NOMO-1 (cell line): ENCODE results near the gene ANAPC1.
"Not testable (repeated sequence)": the region's sequence is repeated elsewhere in the genome, so short reads cannot be mapped to it uniquely, and the experiment has no call there.

Experiments
- DNase-seq, 2 experiments: peaks; one replicate each; lab custom pipeline; 2025; ENCODE audit not compliant: unreplicated experiment in 2 of 2; lab: John Stamatoyannopoulos, UW

Gene ANAPC1

DNA sequence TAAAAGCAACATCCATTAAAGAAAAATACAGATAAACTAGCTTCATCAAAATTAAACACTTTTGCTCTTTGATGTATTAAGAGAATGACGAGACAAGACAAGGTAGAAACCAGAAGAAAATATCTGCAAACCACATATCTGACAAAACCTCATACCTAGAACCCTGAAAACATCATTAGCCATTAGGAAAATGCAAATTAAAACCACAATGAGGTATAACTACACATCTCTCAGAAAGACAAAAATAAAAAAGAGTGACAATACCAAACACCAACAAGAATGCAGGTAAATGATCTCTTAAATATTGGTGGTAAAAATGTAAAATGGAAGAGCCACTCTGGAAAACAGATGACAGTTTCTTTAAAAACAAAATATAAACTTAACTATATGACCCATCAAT lies 53.5 kb downstream of the ANAPC1 start:
- not testable (repeated sequence) for DNase-seq

DNA sequence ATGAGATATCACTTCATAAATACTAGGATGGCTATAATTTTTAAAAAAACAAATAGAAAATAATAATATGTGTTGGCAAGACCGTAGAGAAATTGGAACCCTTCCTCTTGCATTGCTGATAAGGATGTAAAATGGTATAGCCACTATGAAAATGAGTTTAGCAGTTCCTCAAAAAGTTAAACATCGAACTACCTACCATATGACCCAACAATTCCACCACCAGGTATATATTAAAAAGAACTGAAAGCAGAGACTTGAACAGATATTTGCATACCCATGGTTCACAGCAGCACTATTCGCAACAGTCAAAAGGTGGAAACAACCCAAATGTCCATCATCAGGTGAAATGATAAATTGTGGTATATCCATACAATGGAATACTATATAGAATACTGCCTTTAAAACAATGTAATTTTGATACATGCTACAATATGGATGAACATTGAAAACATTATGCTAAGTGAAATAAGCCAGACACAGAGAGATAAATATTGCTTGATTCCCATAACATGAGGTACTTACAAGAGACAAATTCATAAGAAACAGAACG lies 55.7 kb downstream of the ANAPC1 start:
- not testable (repeated sequence) for DNase-seq

DNA sequence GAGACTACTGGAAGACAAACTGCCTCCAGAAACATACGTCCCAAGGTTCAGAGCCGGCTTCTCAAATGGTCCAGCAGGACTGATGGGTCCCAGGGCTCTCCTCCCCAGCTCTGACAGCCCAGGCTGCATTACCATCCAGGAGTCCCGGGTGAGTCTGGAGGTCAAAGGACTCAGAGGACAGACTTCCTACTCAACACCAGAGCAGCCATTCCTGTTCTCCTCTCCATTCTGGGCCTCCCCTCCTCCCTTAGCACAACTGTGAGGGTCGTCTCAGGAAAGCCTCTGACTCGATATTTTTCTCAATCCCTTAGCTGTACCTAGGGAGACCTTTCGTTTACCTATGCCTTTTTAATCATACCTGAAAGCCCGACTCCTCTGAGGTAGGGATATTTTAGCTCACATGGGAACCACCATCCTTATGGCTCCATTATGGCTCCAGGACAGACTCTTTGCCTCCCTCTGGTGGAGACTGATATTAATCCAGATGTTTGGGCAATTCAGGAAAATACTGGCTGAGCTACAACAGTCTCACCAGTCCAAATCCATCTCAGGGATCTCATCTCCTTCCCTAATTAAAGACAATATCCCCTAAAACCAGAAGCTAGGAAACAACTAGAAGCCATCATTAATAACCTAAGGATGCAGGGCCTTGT lies 70.9 kb downstream of the ANAPC1 start:
- not testable (repeated sequence) for DNase-seq

DNA sequence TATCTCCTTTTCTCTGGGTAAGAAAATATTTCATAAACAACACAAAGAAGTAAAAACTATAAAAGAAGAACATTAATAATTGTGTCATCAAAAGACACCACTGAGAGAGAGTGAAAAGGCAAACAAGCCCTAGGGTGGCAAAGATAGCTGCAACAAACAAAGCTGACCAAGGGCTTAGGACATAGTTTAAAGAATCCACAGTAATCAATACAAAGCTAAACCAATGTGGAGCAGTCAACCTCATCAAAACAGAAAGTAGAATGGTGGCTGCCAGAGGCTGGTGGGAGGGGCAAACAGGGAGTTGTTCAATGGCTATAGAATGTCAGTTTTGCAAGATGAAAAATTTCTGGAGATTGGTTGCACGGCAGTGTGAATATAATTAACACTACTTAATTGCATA lies 93.4 kb downstream of the ANAPC1 start:
- DNase-seq, result not testable (repeated sequence)

DNA sequence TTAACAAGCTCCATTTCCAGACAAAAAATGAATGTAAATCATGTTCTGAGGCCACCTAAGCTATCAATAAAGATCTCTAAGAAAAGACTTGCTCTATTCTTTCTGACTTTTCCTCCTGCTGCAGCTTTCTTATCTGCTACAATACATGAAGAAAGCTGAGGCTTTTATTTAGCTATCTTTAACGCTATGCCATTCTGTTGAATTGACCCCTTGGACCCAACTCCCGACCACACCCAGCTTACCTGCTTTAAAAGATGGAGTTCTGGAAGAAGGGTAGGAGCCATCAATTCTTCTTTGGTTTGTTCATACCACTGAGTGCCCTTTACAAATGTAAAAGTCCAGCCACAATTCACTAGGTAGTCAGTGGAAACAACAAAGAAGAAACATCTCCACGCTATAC lies 99.9 kb downstream of the ANAPC1 start:
- DNase-seq, result not testable (repeated sequence)

DNA sequence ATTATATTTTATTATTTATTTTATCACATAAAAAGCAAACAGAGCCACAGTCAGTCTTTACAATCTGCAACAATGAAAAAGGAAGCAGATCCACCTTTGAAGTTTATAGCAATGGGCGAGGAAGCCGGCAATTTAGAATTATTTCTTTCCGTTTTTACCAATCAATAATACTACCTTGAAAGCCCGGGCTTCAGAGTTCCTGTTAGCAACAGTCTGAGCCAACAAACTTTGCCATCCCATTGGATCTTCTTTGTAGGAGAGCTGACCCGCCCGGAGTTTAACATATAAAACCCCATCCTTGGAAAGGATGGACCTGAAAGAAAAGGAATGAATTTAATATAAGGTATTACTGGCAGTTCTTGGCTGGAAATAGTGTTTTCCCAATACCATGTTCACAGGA lies 101.8 kb downstream of the ANAPC1 start:
- not testable (repeated sequence) for DNase-seq

DNA sequence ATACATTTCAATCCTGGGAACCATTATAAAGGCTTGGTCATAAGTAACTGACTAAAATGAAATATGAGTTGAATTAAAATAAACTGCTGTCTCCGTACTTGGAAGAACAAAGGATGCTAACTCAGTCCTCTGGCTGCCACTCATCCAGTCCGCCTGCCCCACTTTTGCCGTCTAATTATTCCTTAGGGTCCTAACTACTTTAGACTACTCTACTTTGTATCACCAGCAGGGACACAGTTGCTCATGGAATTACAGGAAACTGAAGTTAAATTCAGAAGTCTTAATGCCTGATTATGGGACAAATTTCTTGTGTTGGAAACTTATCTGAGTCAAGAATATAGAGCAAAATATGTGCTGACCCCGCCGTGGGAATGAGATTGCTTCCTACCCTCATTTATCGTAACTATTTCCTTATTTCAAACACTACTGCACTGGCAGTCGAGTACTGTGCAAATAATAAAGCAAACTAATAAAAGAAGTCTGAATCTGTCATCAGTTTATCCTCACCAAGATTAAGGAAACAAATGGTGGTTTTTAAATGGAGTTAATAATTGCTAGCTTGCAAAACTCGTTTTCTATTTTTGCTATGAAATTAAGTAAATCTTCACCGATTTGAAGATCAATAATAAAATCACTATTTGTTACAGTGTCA lies 102.4 kb downstream of the ANAPC1 start:
- DNase-seq, result not testable (repeated sequence)

DNA sequence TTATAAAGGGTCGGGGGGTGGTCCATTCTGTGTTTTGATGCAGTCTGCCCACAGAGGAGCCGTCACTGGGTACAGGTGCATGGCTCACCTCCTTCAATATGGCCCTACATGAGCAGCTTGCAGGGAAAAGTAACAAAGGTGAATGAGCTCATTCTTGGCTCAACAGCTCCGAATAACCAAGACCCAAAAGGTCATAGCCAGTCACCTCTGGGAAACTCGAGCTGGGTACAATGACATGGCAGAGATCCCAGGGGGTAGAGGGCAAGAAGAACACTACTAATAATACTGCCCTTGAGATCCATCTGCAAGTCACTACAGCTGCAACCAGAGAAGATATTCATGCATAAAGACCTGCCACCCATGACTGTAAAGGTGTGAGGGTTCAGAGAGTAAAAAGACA lies 106.8 kb downstream of the ANAPC1 start:
- not testable (repeated sequence) for DNase-seq

DNA sequence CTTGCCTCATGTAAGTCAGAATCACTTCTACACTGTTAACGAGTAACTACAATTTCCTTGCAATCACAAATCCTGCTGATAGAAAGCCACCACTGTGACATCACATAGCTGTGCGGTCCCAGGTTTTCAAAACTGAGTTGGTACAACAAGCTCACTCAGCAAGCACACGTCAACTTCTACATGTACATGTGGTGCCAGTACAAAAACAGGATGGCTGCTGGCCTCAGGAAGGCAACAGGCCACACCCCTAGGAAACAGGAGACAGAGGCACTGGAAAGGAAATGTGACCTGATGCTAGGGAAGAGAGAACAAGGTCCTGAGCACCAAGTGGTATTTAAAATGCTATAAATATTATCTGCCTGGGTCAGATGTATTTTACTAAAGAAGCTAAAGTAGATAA lies 107.7 kb downstream of the ANAPC1 start:
- not testable (repeated sequence) for DNase-seq

DNA sequence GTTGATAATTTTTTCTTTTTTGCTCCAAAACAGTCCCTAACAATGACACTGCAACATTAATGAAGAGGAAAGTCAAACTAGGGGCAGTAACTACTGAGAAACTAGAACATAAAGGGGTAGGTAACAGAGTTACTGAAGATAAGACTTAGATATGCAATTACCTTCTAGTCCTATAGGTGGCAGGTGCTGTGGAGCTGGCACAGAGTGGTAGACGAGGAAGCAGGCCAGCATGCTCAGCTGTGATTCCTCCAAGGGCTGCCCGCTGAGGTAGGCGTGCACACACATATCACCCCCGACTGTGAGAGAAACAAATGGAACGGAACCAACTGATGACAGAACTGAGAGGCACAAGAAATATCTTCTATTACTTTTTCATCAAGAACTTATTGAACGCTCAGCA lies 111.8 kb downstream of the ANAPC1 start:
- not testable (repeated sequence) for DNase-seq

DNA sequence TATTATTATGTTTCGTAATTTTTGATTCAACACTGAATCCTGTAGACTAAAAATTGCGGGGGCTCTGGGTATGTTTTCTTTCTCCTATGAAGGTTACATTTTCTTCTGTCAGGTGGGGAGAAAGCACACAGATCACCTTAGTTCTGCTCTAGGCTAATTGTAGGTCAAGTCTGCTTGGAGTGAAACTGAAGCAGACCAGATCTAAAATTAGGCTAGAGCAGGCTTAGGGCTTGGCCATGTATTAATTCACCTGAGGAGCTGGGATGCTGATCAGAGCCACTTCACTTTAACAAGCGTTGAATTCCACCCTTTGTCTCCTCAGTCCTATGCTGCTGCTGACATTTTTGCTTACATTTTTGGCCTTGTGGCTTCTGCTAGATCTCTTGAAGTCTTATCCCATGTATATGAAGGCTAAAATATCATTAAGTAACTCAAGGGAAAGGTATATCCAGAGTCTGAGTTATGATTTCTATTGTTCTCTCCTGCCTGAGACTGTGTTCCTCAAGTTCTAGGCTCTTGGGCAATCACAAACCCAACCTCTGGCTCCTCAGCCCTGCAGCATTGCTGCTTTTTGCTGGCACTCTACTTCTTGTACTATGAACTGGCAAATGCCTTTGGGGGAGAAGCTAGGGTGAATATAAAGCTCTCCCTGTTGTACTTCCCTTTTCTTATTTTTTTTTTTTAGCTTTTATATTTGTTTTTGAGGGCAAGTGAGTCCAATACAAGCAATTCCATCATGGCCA lies 112.9 kb downstream of the ANAPC1 start:
- not testable (repeated sequence) for DNase-seq

DNA sequence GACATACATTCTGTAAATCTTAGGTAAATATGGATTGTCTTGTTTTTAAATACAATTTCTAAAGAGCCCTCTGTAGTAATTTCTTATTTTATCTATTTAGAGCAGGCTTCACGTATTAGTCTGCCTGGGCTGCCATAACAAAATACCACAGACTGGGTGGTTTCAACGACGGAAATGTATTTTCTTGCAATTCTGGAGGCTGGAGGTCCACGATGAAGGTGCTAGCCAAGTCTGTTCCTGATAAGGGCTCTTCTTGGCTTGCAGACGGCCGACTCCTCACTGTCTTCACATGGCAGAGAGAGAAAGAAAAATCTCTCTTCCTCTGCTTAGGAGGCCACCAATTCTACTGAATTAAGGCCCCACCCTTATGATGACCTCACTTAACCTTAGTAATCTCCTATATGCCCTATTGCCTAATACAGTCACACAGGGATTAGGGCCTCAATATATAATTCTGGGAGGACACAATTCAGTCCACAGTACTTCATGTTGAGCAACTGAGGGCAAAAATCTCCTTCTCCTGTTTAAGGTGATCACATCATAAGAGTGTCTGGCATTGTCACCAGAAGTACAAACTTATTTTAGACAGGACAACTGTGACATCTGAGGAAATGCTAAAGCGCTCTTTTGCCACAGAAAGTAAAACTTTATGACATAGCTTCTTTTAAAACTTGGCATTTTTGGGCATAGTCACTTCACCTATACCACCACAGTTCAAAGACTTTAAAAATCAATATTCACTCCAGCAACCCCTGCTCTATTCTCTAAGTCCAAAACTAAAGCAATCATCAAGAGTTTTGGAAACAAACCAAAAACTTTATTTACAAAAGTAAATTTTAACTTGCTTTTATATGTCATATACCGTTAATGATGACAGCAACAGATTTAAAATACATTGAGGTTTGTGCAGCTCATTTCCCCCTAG lies 115.5 kb downstream of the ANAPC1 start:
- DNase-seq, result not testable (repeated sequence)

DNA sequence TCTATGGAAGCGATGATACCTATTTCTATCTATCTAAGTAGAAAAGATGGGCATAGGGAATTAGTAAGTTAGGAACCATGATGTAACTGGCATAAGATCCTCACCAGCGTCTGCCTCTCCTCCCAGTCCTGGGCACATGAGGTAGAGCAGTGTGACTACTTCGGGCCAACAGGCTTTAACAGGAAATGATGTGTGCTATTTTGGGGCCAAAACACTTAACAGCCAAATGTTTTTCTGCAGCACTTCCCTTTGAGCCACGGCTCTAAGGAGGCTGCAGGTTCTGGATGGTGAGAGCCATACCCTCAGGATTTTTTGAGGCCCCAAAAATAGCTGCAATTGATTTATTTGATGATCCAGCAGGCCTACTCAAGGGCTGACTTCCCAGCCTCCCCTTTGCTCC lies 116.9 kb downstream of the ANAPC1 start:
- peak; percentile 42 to 61 for DNase-seq

DNA sequence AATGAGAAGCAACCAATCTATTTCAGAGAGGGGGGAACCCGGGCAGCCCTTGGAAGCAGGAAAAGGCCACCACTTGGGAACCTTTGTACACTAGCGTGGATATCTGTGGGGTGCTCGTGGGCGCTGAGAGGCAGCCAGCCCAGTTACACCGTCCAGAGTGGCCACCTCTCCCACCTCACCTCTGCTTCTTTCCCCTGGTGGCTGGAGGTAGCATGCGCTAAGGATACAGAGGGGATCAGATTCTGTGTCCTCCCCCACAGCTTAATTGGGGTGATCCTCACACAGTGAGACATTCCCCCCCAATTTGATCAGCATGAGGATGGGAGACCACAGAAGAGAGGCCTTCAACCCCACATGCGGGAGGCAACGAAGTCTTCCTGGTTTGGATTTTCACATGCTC lies 117.7 kb downstream of the ANAPC1 start:
- DNase-seq, result not testable (repeated sequence)

DNA sequence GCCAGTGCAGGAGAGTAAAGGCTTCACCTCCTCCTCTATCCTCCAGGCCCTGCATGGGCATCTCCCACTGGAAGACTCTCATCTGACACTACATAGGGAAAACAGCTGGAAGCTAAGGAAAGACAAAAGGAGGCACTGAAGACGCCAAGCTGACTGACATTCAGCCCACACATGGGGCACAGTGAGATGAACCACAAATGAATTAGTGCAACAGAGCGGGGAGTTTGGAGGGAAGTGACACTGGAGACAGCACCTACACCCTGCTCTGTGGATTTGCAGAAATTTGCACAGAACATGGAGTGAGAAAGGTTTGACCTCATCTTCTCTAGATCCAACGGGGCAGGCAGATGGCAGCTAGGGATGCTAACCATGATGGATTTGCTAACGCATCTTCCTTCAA lies 119.8 kb downstream of the ANAPC1 start:
- DNase-seq, result not testable (repeated sequence)

DNA sequence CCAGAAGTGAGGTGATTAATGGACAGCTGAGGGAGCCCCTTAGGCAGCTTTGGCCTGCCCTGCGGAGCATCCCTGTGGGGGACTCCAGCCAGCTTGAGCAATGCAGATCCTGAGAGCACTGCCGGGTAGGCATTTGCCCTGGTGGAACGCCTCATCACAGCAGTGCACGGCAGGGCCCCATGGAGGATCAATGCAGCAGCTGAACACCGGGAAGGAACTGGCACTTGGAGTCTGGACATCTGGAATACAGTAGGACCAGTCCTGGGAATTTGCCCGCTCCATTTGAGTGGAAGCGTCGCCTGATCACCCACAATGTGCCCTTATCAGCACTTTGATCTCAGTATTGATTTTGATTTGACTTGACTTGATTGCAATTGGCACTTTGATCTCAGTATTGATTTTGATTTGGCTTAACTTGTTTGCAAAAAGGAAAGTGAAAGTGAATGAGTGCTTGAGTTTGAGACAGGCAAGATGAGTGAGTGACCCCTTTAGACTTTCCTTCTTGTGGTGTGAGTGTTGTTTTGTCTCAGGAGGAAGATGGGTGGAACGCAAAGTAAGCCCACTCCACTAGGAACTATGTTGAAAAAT lies 123.2 kb downstream of the ANAPC1 start:
- DNase-seq, result not testable (repeated sequence)

DNA sequence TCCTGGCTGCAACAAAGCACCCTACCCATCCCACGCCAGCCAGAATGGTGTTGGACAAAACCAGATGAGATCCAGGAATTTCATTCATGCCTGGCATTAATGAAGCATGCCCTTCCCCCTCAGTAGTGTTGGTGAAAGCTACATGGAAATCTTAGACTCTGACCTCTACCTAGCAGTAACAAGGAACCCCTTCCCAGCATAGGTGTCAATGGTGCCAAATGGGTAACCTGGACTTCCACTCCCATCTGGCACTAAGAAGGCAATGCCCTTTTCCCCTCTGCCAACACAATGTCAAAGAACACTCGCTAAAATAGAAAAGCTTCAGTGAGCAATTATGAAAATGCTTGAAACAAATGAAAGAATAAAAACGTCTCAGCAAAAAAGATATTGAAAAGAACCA lies 131.5 kb downstream of the ANAPC1 start:
- DNase-seq, result not testable (repeated sequence)

DNA sequence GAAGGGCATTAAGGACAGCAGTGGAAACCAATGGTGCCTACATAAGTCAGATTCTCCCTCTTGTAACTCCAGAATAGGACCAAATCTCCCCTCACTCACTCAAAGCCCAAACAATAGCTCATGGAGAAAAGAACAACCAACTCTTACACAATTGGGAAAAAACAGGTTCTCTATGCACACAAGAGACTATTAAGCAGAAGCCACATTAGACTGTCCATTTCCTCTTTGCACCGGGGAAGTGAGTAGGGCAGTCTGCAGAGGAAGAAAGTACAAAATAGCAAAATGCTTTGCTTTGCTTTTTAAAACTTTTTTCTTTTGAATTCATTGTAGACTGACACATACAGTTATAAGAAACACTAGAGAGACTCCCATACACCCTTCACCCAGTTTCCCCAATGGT lies 133.4 kb downstream of the ANAPC1 start:
- DNase-seq, result peak in 1 of 2 experiments; percentile 44

DNA sequence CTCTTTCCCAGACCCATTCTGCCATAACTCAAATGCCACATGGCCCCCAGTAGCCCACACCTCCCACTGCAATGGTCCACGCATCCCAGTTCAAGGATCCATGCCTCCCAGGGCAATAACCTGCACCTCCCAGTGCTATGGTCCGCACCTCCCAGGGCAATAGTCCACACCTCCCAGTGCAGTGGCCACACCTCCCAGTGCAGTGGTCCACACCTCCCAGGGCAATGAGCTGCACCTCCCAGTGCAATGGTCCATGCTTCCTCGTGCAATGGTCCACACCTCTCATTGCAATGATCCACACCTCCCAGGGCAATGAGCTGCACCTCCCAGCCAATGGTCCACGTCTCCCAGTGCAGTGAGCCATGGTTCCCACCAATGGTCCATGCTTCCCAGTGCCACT lies 135.6 kb downstream of the ANAPC1 start:
- not testable (repeated sequence) for DNase-seq
